Neural cell (in vitro differentiated cells): Measurements from ENCODE around the gene PDE3A. TPM values are rescaled to one million over a fixed set of nuclear protein-coding genes. Genes with fewer than 3 reads are reported as not detected.

Source experiments
- H2AFZ ChIP-seq: fragments of 200-600, 300-800 bp; sonication (generic), shearing (Covaris generic); 2 replicates; pipeline ENCODE4 v1.6.0; 2014; ENCODE audit warnings: low read depth, mild to moderate bottlenecking, antibody characterized with exemption, low read length, moderate library complexity
- H3F3A ChIP-seq: fragments of 200-600 bp; shearing (Covaris generic); 2 replicates; pipeline ENCODE4 v1.6.1; 2016; ENCODE audit warnings: mild to moderate bottlenecking, moderate library complexity, mixed read lengths, antibody characterized with exemption, low read length; ENCODE audit not compliant: insufficient read depth, poor library complexity, severe bottlenecking
- H3K27ac ChIP-seq: fragments of 200-600, 300-800 bp; sonication (generic), shearing (Covaris generic); 2 replicates; pipeline ENCODE4 v1.5.1; 2014; ENCODE audit warnings: mild to moderate bottlenecking, low read length, moderate library complexity
- H3K27me3 ChIP-seq: fragments of 300-800, 200-600 bp; sonication (generic), shearing (Covaris generic); 2 replicates; pipeline ENCODE4 v1.6.0; 2014; ENCODE audit warnings: mild to moderate bottlenecking, low read depth, low read length, moderate library complexity; ENCODE audit not compliant: insufficient read depth
- H3K36me3 ChIP-seq: fragments of 300-800, 200-600 bp; sonication (generic), shearing (Covaris generic); 2 replicates; pipeline ENCODE4 v1.5.1; 2014; ENCODE audit warnings: mild to moderate bottlenecking, antibody characterized with exemption, low read length, moderate library complexity; ENCODE audit not compliant: insufficient read depth
- H3K4me2 ChIP-seq: fragments of 300-800, 200-600 bp; sonication (generic), shearing (Covaris generic); 2 replicates; pipeline ENCODE4 v1.6.0; 2014; ENCODE audit warnings: mild to moderate bottlenecking, low read length
- H3K4me3 ChIP-seq: fragments of 300-800, 200-600 bp; sonication (generic), shearing (Covaris generic); 2 replicates; pipeline ENCODE4 v1.5.1; 2014; ENCODE audit warnings: mild to moderate bottlenecking, low read length, moderate library complexity
- H3K79me2 ChIP-seq: fragments of 200-600 bp; shearing (Covaris generic); replicated peaks from 2 replicates; pipeline ENCODE4 v1.6.0; 2014; ENCODE audit warnings: mild to moderate bottlenecking, low read length, moderate library complexity; ENCODE audit not compliant: insufficient read depth
- H3K9ac ChIP-seq: fragments of 300-800, 200-600 bp; sonication (generic), shearing (Covaris generic); 2 replicates; pipeline ENCODE4 v1.6.1; 2016; ENCODE audit warnings: mild to moderate bottlenecking, low read length, mixed read lengths
- H3K9me2 ChIP-seq: fragments of 200-600 bp; shearing (Covaris generic); 2 replicates; pipeline ENCODE4 v1.6.1; 2016; ENCODE audit warnings: mild to moderate bottlenecking, low read length, mixed read lengths; ENCODE audit not compliant: insufficient read depth
- H3K9me3 ChIP-seq: fragments of 200-600, 300-800 bp; sonication (generic), shearing (Covaris generic); 2 replicates; pipeline ENCODE4 v1.6.1; 2016; ENCODE audit warnings: mild to moderate bottlenecking, mixed run types, low read length, moderate library complexity, mixed read lengths
- H4K20me1 ChIP-seq: fragments of 200-600 bp; shearing (Covaris generic); 2 replicates; pipeline ENCODE4 v1.6.1; 2016; ENCODE audit warnings: mild to moderate bottlenecking, mixed run types; ENCODE audit not compliant: insufficient read depth
- CTCF ChIP-seq: fragments of 450-650 bp; IDR thresholded peaks from 2 replicates; pipeline ENCODE4 v1.5.1; 2014; ENCODE audit warnings: antibody characterized with exemption, mild to moderate bottlenecking, moderate library complexity; ENCODE audit not compliant: poor library complexity, severe bottlenecking
- EP300 ChIP-seq: fragments of 450-650 bp; conservative IDR thresholded peaks from 2 replicates; pipeline ENCODE4 v1.6.1; 2014; ENCODE audit warnings: antibody characterized with exemption, mild to moderate bottlenecking, moderate library complexity; ENCODE audit not compliant: poor library complexity, severe bottlenecking
- EZH2 ChIP-seq: fragments of 200-600, 300-800 bp; shearing (Covaris generic), sonication (generic); IDR thresholded peaks from 2 replicates; pipeline ENCODE4 v1.6.1; 2014; ENCODE audit warnings: antibody characterized with exemption, low read length, borderline replicate concordance, mild to moderate bottlenecking; ENCODE audit not compliant: insufficient read depth, poor library complexity, severe bottlenecking
- MXI1 ChIP-seq: fragments of 450-650 bp; conservative IDR thresholded peaks from 2 replicates; pipeline ENCODE4 v1.6.1; 2014; ENCODE audit warnings: antibody characterized with exemption, mild to moderate bottlenecking; ENCODE audit not compliant: poor library complexity, severe bottlenecking
- POLR2AphosphoS5 ChIP-seq: IDR thresholded peaks from 2 replicates; pipeline ENCODE4 v1.6.1; 2012
- RAD21 ChIP-seq: fragments of 450-650 bp; conservative IDR thresholded peaks from 2 replicates; pipeline ENCODE4 v1.6.1; 2014; ENCODE audit warnings: antibody characterized with exemption, mild to moderate bottlenecking, moderate library complexity
- REST ChIP-seq: IDR thresholded peaks from 2 replicates; pipeline ENCODE4 v1.6.1; 2012; ENCODE audit warnings: borderline replicate concordance
- SMC3 ChIP-seq: fragments of 450-650 bp; conservative IDR thresholded peaks from 2 replicates; pipeline ENCODE4 v1.6.1; 2014; ENCODE audit warnings: antibody characterized with exemption, mild to moderate bottlenecking, moderate library complexity; ENCODE audit not compliant: poor library complexity
- TAF1 ChIP-seq: IDR thresholded peaks from 2 replicates; pipeline ENCODE4 v1.6.1; 2012; ENCODE audit warnings: low read depth
- polyA plus RNA-seq: library from polyadenylated mRNA; depleted of rRNA; stranded (reverse); fragments of >200 nt; gene quantifications from 2 replicates; pipeline ENCODE4 v1.2.3, GENCODE V29; 2014

PDE3A gene
- polyA plus RNA-seq, 1 donor from 2014 or later: 0.94 TPM

GRCh38 chr12:20411345-20411744 is 43.0 kb downstream of the PDE3A start:
- Histone ChIP-seq H3K9me2 (no peaks in the 10 kb centered on the region), H3K27me3 (no peaks in the 10 kb centered on the region), H4K20me1 (no peaks in the 10 kb centered on the region), H3K27ac (no peak overlapping the region), H3K9me3 (no peaks in the 10 kb centered on the region), H3K9ac (no peak overlapping the region), H2AFZ (no peak overlapping the region), H3K36me3 (no peaks in the 10 kb centered on the region), H3K4me3 (no peak overlapping the region), H3K79me2 (no peaks in the 10 kb centered on the region), H3F3A (no peaks in the 10 kb centered on the region), H3K4me2 (no peak overlapping the region)
- TF ChIP-seq MXI1: no peak
- peak; percentile 86 for TF ChIP-seq POLR2AphosphoS5
- peak; percentile 96 for TF ChIP-seq EP300
- no peak for TF ChIP-seq SMC3
- no peak for TF ChIP-seq RAD21
- TF ChIP-seq TAF1: no peak
- TF ChIP-seq EZH2: no peak
- TF ChIP-seq CTCF: no peak
- no peak for TF ChIP-seq REST

GRCh38 chr12:20415028-20415427 is 46.7 kb downstream of the PDE3A start:
- no peaks in the 10 kb centered on the region for H3K79me2 ChIP-seq
- H4K20me1 ChIP-seq: no peaks in the 10 kb centered on the region
- no peaks in the 10 kb centered on the region for H3K9me2 ChIP-seq
- no peak overlapping the region for H3K27ac ChIP-seq
- no peak overlapping the region for H3K4me3 ChIP-seq
- no peaks in the 10 kb centered on the region for H3K36me3 ChIP-seq
- no peak for TF ChIP-seq POLR2AphosphoS5
- no peak for TF ChIP-seq SMC3
- TF ChIP-seq TAF1: no peak
- no peak for TF ChIP-seq REST
- no peak for TF ChIP-seq CTCF
- no peak for TF ChIP-seq RAD21
- TF ChIP-seq MXI1: no peak
- TF ChIP-seq EZH2: no peak
- TF ChIP-seq EP300: no peak
- H3K9ac ChIP-seq: no peak overlapping the region
- H2AFZ ChIP-seq: no peak overlapping the region
- H3K27me3 ChIP-seq: no peaks in the 10 kb centered on the region
- H3F3A ChIP-seq: no peaks in the 10 kb centered on the region
- no peak overlapping the region for H3K4me2 ChIP-seq
- no peaks in the 10 kb centered on the region for H3K9me3 ChIP-seq
